ENCODE measurements around the gene ENOX1. TPM values are rescaled to one million over a fixed set of nuclear protein-coding genes. Genes with fewer than 3 reads are reported as not detected.

The ENOX1 gene
- total RNA-seq, 1 donor from 2014 or later = 0.71 TPM

GRCh38 chr13:43657485-43657884 lies 129.3 kb downstream of the ENOX1 start:
- H3K4me3 ChIP-seq (ENCODE audit: low read depth, low read length) = no peak overlapping the region
- no peaks in the 10 kb centered on the region for H3K27me3 ChIP-seq (ENCODE audit: control insufficient read depth, insufficient read depth, low read length)
- no peak for DNase-seq (ENCODE audit: low read depth)
- no peaks in the 10 kb centered on the region for H3K36me3 ChIP-seq (ENCODE audit: control insufficient read depth, insufficient read depth, low read length)
- TF ChIP-seq CTCF (IDR thresholded peaks at IDR 0.05; ENCODE audit: insufficient read depth, low read length, poor library complexity, severe bottlenecking) = no peak

GRCh38 chr13:43653980-43654379 lies 132.8 kb downstream of the ENOX1 start:
- TF ChIP-seq CTCF (IDR thresholded peaks at IDR 0.05; ENCODE audit: insufficient read depth, low read length, poor library complexity, severe bottlenecking) = no peak
- Histone ChIP-seq H3K27me3 (ENCODE audit: control insufficient read depth, insufficient read depth, low read length) (no peaks in the 10 kb centered on the region), H3K36me3 (ENCODE audit: control insufficient read depth, insufficient read depth, low read length) (no peaks in the 10 kb centered on the region), H3K4me3 (ENCODE audit: low read depth, low read length) (no peak overlapping the region)
- no peak for DNase-seq (ENCODE audit: low read depth)

GRCh38 chr13:43653395-43653794 lies 133.4 kb downstream of the ENOX1 start:
- no peak for DNase-seq (ENCODE audit: low read depth)
- TF ChIP-seq CTCF (IDR thresholded peaks at IDR 0.05; ENCODE audit: insufficient read depth, low read length, poor library complexity, severe bottlenecking) = no peak
- Histone ChIP-seq H3K27me3 (ENCODE audit: control insufficient read depth, insufficient read depth, low read length) (no peaks in the 10 kb centered on the region), H3K4me3 (ENCODE audit: low read depth, low read length) (no peak overlapping the region), H3K36me3 (ENCODE audit: control insufficient read depth, insufficient read depth, low read length) (no peaks in the 10 kb centered on the region)

GRCh38 chr13:43652760-43653159 lies 134.0 kb downstream of the ENOX1 start:
- no peaks in the 10 kb centered on the region for H3K36me3 ChIP-seq (ENCODE audit: control insufficient read depth, insufficient read depth, low read length)
- no peaks in the 10 kb centered on the region for H3K27me3 ChIP-seq (ENCODE audit: control insufficient read depth, insufficient read depth, low read length)
- no peak overlapping the region for H3K4me3 ChIP-seq (ENCODE audit: low read depth, low read length)
- TF ChIP-seq CTCF (IDR thresholded peaks at IDR 0.05; ENCODE audit: insufficient read depth, low read length, poor library complexity, severe bottlenecking) = no peak
- no peak for DNase-seq (ENCODE audit: low read depth)

GRCh38 chr13:43650882-43651281 lies 135.9 kb downstream of the ENOX1 start:
- DNase-seq (ENCODE audit: low read depth) = no peak
- Histone ChIP-seq H3K36me3 (ENCODE audit: control insufficient read depth, insufficient read depth, low read length) (no peaks in the 10 kb centered on the region), H3K27me3 (ENCODE audit: control insufficient read depth, insufficient read depth, low read length) (no peaks in the 10 kb centered on the region), H3K4me3 (ENCODE audit: low read depth, low read length) (no peak overlapping the region)
- no peak for TF ChIP-seq CTCF (IDR thresholded peaks at IDR 0.05; ENCODE audit: insufficient read depth, low read length, poor library complexity, severe bottlenecking)

- no peak for DNase-seq (ENCODE audit: low read depth)
- no peak for TF ChIP-seq CTCF (IDR thresholded peaks at IDR 0.05; ENCODE audit: insufficient read depth, low read length, poor library complexity, severe bottlenecking)
- Histone ChIP-seq H3K4me3 (ENCODE audit: low read depth, low read length) (no peak overlapping the region), H3K36me3 (ENCODE audit: control insufficient read depth, insufficient read depth, low read length) (no peaks in the 10 kb centered on the region), H3K27me3 (ENCODE audit: control insufficient read depth, insufficient read depth, low read length) (no peaks in the 10 kb centered on the region)
These were observed 138.0 kb downstream of the ENOX1 start for GRCh38 chr13:43648733-43649132.

All from kidney epithelial cell (primary cell).